GM13977 (cell line): ENCODE measurements around the gene PPP1R14B.

Source experiments
- DNase-seq: peaks from one replicate; pipeline ENCODE4 v3.0.0; 2012; ENCODE audit warnings: low spot score
- CTCF ChIP-seq: IDR thresholded peaks from 2 replicates; pipeline ENCODE4 v1.5.1; 2012; ENCODE audit warnings: mild to moderate bottlenecking, control low read depth; ENCODE audit not compliant: insufficient read depth; ENCODE audit errors: extremely low read depth, missing control alignments
- in situ Hi-C: fragments of 300-500 bp; cut with MboI; formaldehyde crosslinking; loops from one replicate; pipeline ENCODE4 v1.12.0; 2022; ENCODE audit warnings: low sequenced_read_pairs, low pct_unique_long_range_greater_than_20kb, mixed read lengths, inconsistent platforms; ENCODE audit not compliant: unreplicated experiment

PPP1R14B gene

GRCh38 chr11:64216879-64217278, 29.9 kb downstream of the PPP1R14B start:
- TF ChIP-seq CTCF: no peak
- in situ Hi-C loops: no loop called here
- no peak for DNase-seq

DNA sequence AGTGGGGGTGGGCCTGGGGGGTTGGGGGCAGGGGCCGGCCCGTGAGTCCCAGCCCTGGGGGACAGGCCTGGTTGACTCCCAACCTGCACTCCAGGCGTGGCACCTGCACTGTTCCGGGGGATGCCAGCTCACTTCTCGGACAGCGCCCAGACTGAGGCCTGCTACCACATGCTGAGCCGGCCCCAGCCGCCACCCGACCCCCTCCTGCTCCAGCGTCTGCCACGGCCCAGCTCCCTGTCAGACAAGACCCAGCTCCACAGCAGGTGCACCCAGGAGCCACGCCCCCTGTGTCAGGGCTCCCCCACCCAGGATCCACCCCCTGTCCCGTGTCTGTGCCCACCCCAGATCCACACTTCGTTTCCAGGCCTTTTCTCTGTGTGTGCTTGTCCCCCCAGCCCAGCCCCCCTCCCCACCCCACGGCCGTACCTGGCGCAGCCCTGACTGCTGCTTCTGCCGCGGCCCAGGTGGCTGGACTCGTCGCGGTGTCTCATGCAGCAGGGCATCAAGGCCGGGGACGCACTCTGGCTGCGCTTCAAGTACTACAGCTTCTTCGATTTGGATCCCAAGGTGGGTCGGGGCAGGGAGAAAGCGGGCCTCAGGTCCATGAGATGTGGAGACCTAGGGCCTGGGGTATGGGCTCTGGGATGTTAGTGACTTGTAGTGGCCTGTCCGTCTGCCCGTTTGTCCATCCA, 35.4 kb downstream of the PPP1R14B start:
- DNase-seq: no peak
- in situ Hi-C loops: no loop called here
- no peak for TF ChIP-seq CTCF

DNA sequence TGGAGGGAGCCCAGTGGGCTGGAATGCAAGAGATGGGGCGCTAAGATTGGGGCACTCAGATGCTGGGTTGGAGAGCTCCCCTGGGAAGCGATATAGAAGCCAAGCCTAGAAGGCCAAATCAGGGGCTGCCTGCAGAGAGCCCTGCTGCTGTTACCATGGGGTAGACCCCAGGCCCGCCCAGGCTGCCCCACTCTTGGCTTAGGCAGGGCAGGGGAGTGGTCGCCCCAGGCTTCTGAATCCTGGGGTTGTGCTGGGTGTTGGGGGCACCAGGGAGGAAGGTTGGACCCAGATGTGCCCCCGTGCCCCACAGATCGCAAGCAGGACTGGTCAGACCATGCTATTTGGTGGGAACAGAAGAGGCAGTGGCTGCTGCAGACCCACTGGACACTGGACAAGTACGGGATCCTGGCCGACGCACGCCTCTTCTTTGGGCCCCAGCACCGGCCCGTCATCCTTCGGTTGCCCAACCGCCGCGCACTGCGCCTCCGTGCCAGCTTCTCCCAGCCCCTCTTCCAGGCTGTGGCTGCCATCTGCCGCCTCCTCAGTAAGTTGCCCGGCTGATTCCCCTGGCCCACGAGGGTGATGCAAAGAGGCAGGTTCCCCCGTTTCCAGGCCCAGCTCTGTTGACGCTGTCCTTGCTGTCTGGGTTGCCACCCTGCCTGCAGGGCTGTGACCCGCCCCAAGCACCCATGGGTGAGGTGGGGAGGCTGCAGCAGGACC, 36.3 kb downstream of the PPP1R14B start:
- in situ Hi-C loops: no loop called here
- no peak for TF ChIP-seq CTCF
- no peak for DNase-seq

- no peak for DNase-seq
- TF ChIP-seq CTCF: no peak
- in situ Hi-C loops: no loop called here
Measured at GRCh38 chr11:64209563-64209843, 37.2 kb downstream of the PPP1R14B start.

- TF ChIP-seq CTCF: no peak
- DNase-seq: no peak
- in situ Hi-C loops: no loop called here
Measured at GRCh38 chr11:64208796-64209562, 37.8 kb downstream of the PPP1R14B start.

DNA sequence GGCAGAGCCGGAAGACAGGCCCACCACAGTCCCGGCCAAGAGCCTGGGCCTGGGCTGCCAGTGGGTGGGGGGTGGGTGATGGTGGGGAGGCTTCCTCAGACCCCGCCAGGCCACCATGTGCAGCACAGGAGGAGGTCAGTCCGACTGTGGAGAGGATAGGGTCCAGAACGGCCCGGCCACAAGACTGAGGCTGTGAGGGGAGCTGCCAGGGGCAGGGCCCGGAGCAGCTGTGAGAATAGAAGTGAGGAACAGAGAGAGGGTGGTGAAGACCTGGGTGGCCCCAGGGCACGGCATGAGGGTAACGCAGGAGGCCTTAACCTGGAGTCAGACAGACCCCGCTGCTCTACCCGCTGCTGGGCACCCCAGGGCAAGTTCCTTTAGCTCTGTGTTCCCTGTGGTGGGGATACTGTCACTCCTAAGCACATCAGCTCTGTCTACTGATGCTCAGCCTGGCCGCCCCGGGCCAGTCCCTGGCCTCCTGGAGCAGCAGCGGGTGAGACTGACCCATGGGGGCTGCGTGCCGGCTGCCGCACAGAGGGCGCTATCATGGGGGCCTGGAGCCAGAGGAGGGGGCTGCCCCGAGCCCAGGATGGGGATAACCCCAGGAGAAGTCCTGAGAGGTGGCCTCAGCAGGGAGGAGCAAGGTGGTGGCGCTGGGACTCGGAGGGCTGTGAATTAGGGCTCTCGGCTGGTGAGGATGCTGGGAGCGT, 38.5 kb downstream of the PPP1R14B start:
- in situ Hi-C loops: no loop called here
- DNase-seq: no peak
- TF ChIP-seq CTCF: no peak
